Placental epithelial cell (primary cell): ENCODE measurements around the gene OR5J2. TPM values are rescaled to one million over a fixed set of nuclear protein-coding genes. Genes with fewer than 3 reads are reported as not detected.

Experiments used
- total RNA-seq: library from RNA; depleted of rRNA; stranded (reverse); fragments of >200 nt; gene quantifications from 2 replicates; pipeline ENCODE4 v1.2.3, GENCODE V29; 2012

OR5J2 gene
- total RNA-seq, result not detected in 2 replicates

GRCh38 chr11:56176318-56176717 is at the start of gene OR5J2:
OR5J2 (plus strand) TSS chr11:56176618; CDS start chr11:56176618, 0 bp downstream.

GRCh38 chr11:56140151-56140661 is 36.2 kb upstream of the OR5J2 start, which contains the start of gene OR8J3:
OR8J3 (minus strand) TSS chr11:56140201; CDS start chr11:56137718, 2,483 bp downstream.

GRCh38 chr11:56160217-56160616 is 16.2 kb upstream of the OR5J2 start, which contains the start of gene OR8K5:
OR8K5 (minus strand) TSS chr11:56160317; CDS start chr11:56160317, 0 bp downstream.

Other genes starting within 250 kb of the OR5J2 start
- gene OR5I1, start 240.2 kb upstream of the OR5J2 start, total RNA-seq, result not detected in 2 replicates
- gene OR10AG1, start 206.7 kb upstream of the OR5J2 start, total RNA-seq, result not detected in 2 replicates
- gene OR5F1, start 182.0 kb upstream of the OR5J2 start, total RNA-seq, result not detected in 2 replicates
- gene OR5AS1, start 149.0 kb upstream of the OR5J2 start, total RNA-seq, result not detected in 2 replicates
- not detected in 2 replicates for gene OR8I2, start 83.3 kb upstream of the OR5J2 start, total RNA-seq
- not detected in 2 replicates for gene OR8H2, start 72.9 kb upstream of the OR5J2 start, total RNA-seq
- gene OR8H3, start 54.2 kb upstream of the OR5J2 start, total RNA-seq, result not detected in 2 replicates
- gene OR8J3, start 36.4 kb upstream of the OR5J2 start, total RNA-seq, result not detected in 2 replicates
- not detected in 2 replicates for gene OR8K5, start 16.3 kb upstream of the OR5J2 start, total RNA-seq
- not detected in 2 replicates for gene OR5T2, start 57.6 kb downstream of the OR5J2 start, total RNA-seq
- gene OR5T3, start 75.6 kb downstream of the OR5J2 start, total RNA-seq, result not detected in 2 replicates
- gene OR5T1, start 97.5 kb downstream of the OR5J2 start, total RNA-seq, result not detected in 2 replicates
- gene OR8H1, start 115.6 kb downstream of the OR5J2 start, total RNA-seq, result not detected in 2 replicates
- not detected in 2 replicates for gene OR8K3, start 138.5 kb downstream of the OR5J2 start, total RNA-seq
- not detected in 2 replicates for gene OR8K1, start 169.4 kb downstream of the OR5J2 start, total RNA-seq
- not detected in 2 replicates for gene OR8J1, start 177.7 kb downstream of the OR5J2 start, total RNA-seq
- not detected in 2 replicates for gene OR8U1, start 199.0 kb downstream of the OR5J2 start, total RNA-seq
- not detected in 2 replicates for gene OR5AL1, start 236.1 kb downstream of the OR5J2 start, total RNA-seq